Stimulated activated CD8-positive, alpha-beta memory T cell treated with anti-CD3 and anti-CD28 coated beads, Interleukin-4, amount 100 ng/mL, for 24 hours (primary cell): ENCODE results near the gene DGKE.
A peak's percentile ranks its signal among the peaks of the same experiment; 100 is the strongest.

Source experiments
- DNase-seq: peaks from one replicate; pipeline ENCODE4 v3.0.0-alpha.2; 2020; ENCODE audit warnings: low read depth

DGKE gene

DNA sequence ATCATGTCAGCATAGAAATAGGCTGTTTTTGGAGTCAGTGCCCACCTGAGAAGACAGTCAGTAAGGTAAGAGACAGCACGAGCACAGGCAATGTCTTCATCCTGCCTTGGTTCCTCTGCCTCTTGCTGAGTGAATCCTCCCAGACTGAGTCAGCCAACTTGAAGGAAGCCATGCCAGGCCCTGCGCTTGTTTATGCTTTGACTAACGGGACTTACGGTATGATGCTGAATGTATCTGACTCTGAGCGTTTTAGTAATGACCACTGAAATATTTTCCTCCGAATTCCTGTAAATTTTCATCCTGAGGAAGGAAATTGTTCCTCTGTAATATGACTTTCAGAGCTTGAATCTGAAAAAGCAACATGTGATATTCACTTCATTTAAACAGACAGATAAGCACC, 18.2 kb upstream of the DGKE start:
- no peak for DNase-seq

GRCh38 chr17:56817066-56817465, 16.9 kb upstream of the DGKE start:
- no peak for DNase-seq

GRCh38 chr17:56819030-56819429, 14.9 kb upstream of the DGKE start:
- no peak for DNase-seq

DNA sequence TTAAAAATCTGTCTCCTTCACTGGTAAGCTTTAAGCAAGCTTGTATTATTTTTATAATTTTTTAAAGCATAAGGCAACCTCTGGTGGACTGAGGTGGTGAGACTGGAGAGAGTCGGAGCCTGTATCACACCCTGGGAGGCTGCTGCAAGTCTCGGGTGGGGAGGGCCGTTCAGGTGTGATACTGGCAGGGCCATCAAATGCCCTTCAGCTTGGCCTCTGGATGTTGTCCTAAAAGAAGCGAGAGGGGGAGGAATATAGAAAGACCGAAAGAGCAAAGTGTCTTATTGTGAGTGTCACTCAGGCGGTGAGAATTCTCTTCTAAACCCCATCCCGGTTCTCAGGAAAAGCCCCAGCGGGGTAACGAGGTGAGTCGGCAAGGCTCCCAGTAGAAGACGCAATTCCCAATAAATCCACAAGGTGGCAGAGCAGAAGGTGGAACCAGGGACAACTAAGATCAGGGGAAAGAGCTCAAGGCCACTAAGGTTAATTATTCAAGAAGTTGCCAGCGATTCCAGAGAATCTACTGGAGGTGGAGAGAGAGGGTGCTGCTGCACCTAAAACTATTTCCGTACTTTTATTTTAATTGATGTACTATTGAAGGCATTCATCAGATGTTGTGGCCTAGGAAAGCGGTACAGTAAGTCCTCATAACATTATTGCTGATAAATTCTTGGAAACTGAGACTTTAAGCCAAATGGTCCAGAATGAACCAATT, 14.4 kb upstream of the DGKE start:
- DNase-seq = peak; percentile 56

DNA sequence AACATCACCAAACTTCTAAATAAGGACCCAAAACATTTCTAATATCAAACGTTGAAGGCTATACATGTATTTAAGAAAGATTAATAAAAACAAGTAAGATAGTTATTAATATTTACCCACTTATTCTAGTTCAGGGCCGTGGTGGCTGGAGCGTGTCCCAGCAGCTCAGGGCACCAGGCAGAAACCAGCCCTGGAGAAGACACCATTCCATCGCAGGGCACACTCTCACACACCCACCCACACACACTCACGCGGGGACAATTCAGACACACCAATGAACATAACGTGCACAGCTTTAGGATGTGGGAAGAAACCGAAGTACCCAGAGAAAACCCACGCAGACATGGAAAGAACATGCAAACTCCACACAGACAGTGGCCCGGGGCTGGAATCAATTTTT, 13.7 kb upstream of the DGKE start:
- DNase-seq = no peak

GRCh38 chr17:56821847-56822534, 12.0 kb upstream of the DGKE start:
- DNase-seq = no peak

DNA sequence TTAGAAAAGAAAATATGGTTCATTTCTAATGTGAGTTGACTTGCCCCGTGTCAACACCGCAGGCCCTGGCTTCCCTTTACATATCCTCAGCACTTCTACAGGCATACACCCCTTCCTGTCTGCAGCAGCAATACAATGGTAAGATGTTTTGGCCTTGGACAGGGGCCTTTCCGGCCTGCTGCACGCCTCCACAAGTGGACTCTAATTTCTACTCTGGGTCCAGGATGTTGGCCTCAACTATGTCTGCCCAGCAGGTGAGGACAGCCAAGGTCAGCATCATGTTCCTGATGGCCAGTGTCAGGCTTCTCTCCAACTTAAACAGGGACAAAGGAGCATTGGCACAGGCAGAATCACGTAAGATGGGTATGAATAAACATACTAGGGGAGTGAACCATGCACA, 11.2 kb upstream of the DGKE start:
- DNase-seq = no peak

- DNase-seq = no peak
These were observed 10.1 kb upstream of the DGKE start for GRCh38 chr17:56823848-56824247.

GRCh38 chr17:56824503-56824902, 9.4 kb upstream of the DGKE start:
- no peak for DNase-seq

GRCh38 chr17:56826611-56827414, 7.1 kb upstream of the DGKE start:
- DNase-seq = no peak

- no peak for DNase-seq
These were observed 3.1 kb upstream of the DGKE start for GRCh38 chr17:56830726-56831368.

DNA sequence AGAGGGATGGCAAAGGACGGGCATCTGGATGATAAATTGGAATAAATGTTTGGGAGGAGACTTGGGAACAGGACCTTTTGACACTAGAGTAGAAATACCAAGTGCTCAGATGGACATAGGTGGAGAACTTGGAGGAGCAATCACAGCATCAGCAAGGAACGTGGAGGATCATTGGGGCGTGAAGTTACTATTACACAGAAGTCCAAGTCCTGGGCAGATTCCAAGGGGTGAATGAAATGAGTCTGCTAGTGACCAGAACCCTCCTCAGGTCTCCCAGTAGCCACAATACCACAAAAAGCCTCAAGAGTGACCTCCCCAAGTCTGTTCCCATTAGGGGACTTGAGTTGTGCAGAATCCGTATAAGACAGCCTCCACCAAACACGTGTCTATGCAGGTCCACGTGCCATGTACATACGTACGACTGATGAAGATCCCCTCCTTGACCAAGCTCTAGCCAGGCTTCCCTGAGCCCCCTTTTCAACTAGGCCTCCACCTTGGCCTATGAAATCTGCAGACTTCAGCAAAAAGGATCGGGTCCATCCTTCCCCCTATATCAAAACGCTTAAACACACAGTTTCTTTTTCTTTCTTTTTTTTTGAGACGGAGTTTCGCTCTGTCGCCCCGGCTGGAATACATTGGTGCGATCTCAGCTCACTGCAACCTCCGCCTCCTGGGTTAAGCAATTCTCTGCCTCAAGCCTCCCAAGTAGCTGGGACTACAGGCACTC, 2.4 kb upstream of the DGKE start:
- no peak for DNase-seq

DNA sequence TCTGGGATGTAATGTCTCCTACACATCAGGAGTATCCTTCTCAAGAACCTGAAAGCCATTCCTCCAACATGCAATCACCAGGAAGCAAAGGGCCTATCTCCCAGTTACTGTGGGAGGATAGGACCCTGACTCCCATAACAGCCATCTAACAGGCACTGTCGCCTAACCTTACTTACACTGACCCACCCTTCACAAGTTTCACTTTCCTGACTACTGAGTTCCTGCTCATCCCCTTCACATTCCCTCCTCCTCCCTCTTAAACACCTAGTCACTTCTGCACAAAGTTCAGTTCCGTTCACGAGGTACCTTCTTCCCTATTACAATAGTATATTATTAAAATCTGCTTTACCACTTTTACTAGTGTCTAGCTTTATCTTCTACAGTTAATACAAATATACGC, 1.5 kb upstream of the DGKE start:
- DNase-seq = no peak

GRCh38 chr17:56833057-56833808, 718 bp upstream of the DGKE start:
- peak; percentile 44 for DNase-seq

GRCh38 chr17:56834380-56835263, 671 bp downstream of the DGKE start:
- peak; percentile 51 for DNase-seq

- no peak for DNase-seq
These were observed 1.3 kb downstream of the DGKE start for GRCh38 chr17:56835264-56835585.

GRCh38 chr17:56838687-56839086, 4.7 kb downstream of the DGKE start:
- no peak for DNase-seq

- DNase-seq = no peak
These were observed 8.6 kb downstream of the DGKE start for GRCh38 chr17:56842577-56842976.

DNA sequence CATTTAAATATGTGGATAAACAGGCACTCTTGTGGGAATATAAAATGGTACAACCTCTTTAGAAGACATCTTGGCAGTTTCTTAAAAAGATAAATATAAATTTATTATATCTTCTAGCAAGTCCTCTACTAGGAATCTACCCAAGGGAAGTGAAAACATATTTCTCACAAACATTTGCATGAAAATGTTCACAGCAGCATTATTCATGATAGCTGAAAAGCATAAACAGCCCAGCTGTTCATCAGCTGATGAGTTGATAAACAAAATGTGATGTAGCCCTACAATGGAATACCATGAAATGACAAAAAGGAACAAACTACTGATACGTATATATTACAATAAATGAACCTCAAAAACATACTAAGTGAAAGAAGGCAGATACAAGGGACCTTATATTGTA, 12.0 kb downstream of the DGKE start:
- DNase-seq = no peak

DNA sequence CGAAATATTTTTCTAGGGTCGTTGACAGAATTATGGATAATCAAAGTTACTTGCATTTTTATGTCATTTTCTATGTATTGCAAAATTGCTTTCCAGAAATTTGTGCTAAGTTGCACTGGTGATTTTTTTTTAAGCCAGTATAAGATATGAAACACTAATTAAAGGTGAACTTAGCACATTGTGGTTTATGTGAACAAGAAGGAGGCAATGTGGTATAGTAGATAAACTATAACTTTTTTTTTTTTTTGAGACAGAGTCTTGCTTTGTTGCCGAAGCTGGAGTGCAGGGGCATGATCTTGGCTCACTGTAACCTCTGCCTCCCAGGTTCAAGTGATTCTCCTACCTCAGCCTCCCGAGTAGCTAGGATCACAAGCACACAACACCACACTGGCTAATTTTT, 13.2 kb downstream of the DGKE start:
- DNase-seq = no peak
